ENCODE results near the gene AGPAT2. TPM values are rescaled to one million over a fixed set of nuclear protein-coding genes. Genes with fewer than 3 reads are reported as not detected.

AGPAT2 gene
- total and polyA plus RNA-seq, 2 experiments from 2014 or later, result 31.8 to 44.7 TPM

- Histone ChIP-seq H3K79me2 (replicated peaks; ENCODE audit: insufficient read depth) (no peaks in the 10 kb centered on the region), H3K27me3 (ENCODE audit: insufficient read depth) (no peaks in the 10 kb centered on the region), H3K36me3 (ENCODE audit: insufficient read depth) (no peaks in the 10 kb centered on the region), H3K4me1 (ENCODE audit: insufficient read depth) (no peaks in the 10 kb centered on the region; the same call in 1 of the 2 replicates), H3F3A (replicated peaks; ENCODE audit: low read depth) (no peaks in the 10 kb centered on the region; the same call in 1 of the 2 replicates), H3K9me2 (ENCODE audit: insufficient read depth) (no peaks in the 10 kb centered on the region), H3K4me3 (no peak overlapping the region), H3K27ac (ENCODE audit: low read depth) (no peak overlapping the region), H2AFZ (peak overlapping the region; percentile 18; the same call in 1 of the 2 replicates), H4K20me1 (replicated peaks; ENCODE audit: insufficient read depth) (no peaks in the 10 kb centered on the region), H3K4me2 (no peak overlapping the region)
- ATAC-seq (no peak), DNase-seq (ENCODE audit: low spot score) (no peak)
- TF ChIP-seq ZNF331 (CRISPR knock-in tag; IDR thresholded peaks at IDR 0.05; ENCODE audit: low read depth) (no peak), ZNF462 (CRISPR knock-in tag; IDR thresholded peaks at IDR 0.05) (no peak), CREB1 (CRISPR knock-in tag; IDR thresholded peaks at IDR 0.05; ENCODE audit: low read depth) (no peak), POLR2AphosphoS5 (IDR thresholded peaks at IDR 0.05; ENCODE audit: low read depth) (no peak)
- Mint-ChIP-seq H3K27me3 (ENCODE audit: insufficient read depth, low read depth, poor library complexity) (peaks cover 2% of the 10 kb centered on the region), H3K4me1 (peaks cover 4% of the 10 kb centered on the region; the same call in 1 of the 3 replicates), H3K9me3 (no peaks in the 10 kb centered on the region), H3K36me3 (ENCODE audit: low read depth) (no peaks in the 10 kb centered on the region), H3K27ac (no peak overlapping the region), H3K4me3 (no peak overlapping the region)
Measured at GRCh38 chr9:136640171-136641111, 46.8 kb downstream of the AGPAT2 start.

- H3K36me3 Mint-ChIP-seq (ENCODE audit: low read depth), result no peaks in the 10 kb centered on the region
- Histone ChIP-seq H3K9me2 (ENCODE audit: insufficient read depth) (no peaks in the 10 kb centered on the region), H3K4me3 (no peak overlapping the region), H3K4me1 (ENCODE audit: insufficient read depth) (no peaks in the 10 kb centered on the region), H3K4me2 (no peak overlapping the region), H3K27ac (ENCODE audit: low read depth) (no peak overlapping the region), H2AFZ (no peak overlapping the region), H3F3A (replicated peaks; ENCODE audit: low read depth) (peaks cover 16% of the 10 kb centered on the region), H3K79me2 (replicated peaks; ENCODE audit: insufficient read depth) (no peaks in the 10 kb centered on the region), H3K36me3 (ENCODE audit: insufficient read depth) (no peaks in the 10 kb centered on the region), H4K20me1 (replicated peaks; ENCODE audit: insufficient read depth) (no peaks in the 10 kb centered on the region), H3K27me3 (ENCODE audit: insufficient read depth) (no peaks in the 10 kb centered on the region)
- no peak overlapping the region for H3K4me3 Mint-ChIP-seq
- DNase-seq (ENCODE audit: low spot score) (no peak), ATAC-seq (no peak)
- no peaks in the 10 kb centered on the region for H3K9me3 Mint-ChIP-seq
- peaks cover 2% of the 10 kb centered on the region for H3K27me3 Mint-ChIP-seq (ENCODE audit: insufficient read depth, low read depth, poor library complexity)
- H3K27ac Mint-ChIP-seq, result no peak overlapping the region
- peaks cover 3% of the 10 kb centered on the region; the same call in 1 of the 3 replicates for H3K4me1 Mint-ChIP-seq
- TF ChIP-seq NANOG (IDR thresholded peaks at IDR 0.05; ENCODE audit: borderline replicate concordance) (no peak), CREB1 (CRISPR knock-in tag; IDR thresholded peaks at IDR 0.05; ENCODE audit: low read depth) (no peak), STAT1 (IDR thresholded peaks at IDR 0.05; ENCODE audit: unreplicated experiment) (no peak), EZH2phosphoT487 (IDR thresholded peaks at IDR 0.05; ENCODE audit: unreplicated experiment) (no peak)
Measured at GRCh38 chr9:136634904-136635303, 52.4 kb downstream of the AGPAT2 start.
